ENCODE data around the gene MIAT.
A peak's percentile ranks its signal among the peaks of the same experiment; 100 is the strongest.

MIAT gene

DNA sequence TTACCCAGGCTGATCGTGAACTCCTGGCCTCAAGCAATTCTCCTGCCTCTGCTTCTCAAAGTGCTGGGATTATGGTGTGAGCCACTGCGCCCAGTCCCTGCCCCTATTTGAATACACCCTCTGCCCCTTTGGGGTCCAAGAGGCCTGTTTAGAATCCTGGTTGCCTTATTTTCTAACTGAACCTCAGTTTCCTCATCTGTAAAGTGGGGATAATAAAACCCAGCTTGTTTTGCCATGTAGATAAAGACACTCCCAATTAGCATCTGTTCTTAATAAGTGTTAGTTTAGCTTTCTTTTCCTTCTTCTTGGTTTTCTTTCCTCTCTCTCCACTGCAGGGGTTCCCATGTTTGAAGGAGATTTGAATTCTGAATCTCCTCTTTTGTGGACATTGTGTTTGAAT, 4.8 kb downstream of the MIAT start:
- ChIA-PET POLR2A (interaction anchor here (0.7 to 2.3 kb wide), 2 partner anchors 10 kb away, joined by 3 to 12 read pairs; no protein-coding TSS in a partner anchor), CTCF (no interaction called here)
- TF ChIP-seq CTBP1 (IDR thresholded peaks at IDR 0.05; ENCODE audit: borderline replicate concordance) (no peak), SUZ12 (IDR thresholded peaks at IDR 0.05) (no peak), FOXA1 (IDR thresholded peaks at IDR 0.05) (no peak), ELF4 (IDR thresholded peaks at IDR 0.05) (no peak), FOXK2 (IDR thresholded peaks at IDR 0.05) (no peak), BHLHE40 (IDR thresholded peaks at IDR 0.05; ENCODE audit: borderline replicate concordance) (no peak), L3MBTL2 (conservative IDR thresholded peaks at IDR 0.05) (no peak), TARDBP (IDR thresholded peaks at IDR 0.05) (no peak), ZNF384 (IDR thresholded peaks at IDR 0.05) (no peak), NFRKB (IDR thresholded peaks at IDR 0.05) (no peak), LEF1 (IDR thresholded peaks at IDR 0.05; ENCODE audit: borderline replicate concordance) (no peak)
- TF ChIP-seq, protein P1, sequence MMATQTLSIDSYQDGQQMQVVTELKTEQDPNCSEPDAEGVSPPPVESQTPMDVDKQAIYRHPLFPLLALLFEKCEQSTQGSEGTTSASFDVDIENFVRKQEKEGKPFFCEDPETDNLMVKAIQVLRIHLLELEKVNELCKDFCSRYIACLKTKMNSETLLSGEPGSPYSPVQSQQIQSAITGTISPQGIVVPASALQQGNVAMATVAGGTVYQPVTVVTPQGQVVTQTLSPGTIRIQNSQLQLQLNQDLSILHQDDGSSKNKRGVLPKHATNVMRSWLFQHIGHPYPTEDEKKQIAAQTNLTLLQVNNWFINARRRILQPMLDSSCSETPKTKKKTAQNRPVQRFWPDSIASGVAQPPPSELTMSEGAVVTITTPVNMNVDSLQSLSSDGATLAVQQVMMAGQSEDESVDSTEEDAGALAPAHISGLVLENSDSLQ (IDR thresholded peaks at IDR 0.05) = no peak

DNA sequence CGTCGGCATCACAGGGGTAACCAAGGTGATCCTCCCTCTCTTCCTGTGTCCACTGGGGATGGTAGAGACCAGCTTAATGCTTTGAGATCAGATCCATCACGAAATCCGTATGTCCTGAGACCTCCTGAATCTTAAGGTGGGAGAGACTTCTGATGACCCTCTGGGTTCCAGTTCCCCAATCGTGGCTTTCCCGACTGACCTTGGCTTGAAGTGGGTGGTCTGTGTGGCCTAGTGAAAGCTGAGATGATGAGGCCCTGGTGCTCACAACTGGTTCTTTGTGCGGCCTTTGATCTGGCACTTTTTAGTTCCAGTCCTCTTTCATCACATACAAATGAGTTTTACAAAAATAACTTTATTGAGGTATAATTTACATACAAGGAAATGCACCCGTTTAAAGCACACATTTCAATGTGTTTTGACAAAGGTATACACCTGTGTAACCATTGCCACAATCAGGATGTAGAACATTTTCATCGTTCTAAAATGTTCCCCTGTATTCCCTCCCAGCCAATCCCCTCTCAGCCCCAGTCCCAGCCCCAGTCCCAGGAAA, 6.1 kb downstream of the MIAT start:
- no peak for DNase-seq (ENCODE audit: extremely low spot score)
- CTCF ChIA-PET = interaction anchor here (0.6 kb wide), 1 partner anchor 11 kb away, joined by 4 read pairs; no protein-coding TSS in a partner anchor
- no peak for TF ChIP-seq FOXK2 (IDR thresholded peaks at IDR 0.05)
- TF ChIP-seq TARDBP (IDR thresholded peaks at IDR 0.05) = no peak
- TF ChIP-seq ARNT (IDR thresholded peaks at IDR 0.05) = no peak
- no peak for TF ChIP-seq ELF4 (IDR thresholded peaks at IDR 0.05)
- TF ChIP-seq LEF1 (IDR thresholded peaks at IDR 0.05; ENCODE audit: borderline replicate concordance) = no peak
- no peak for TF ChIP-seq ZNF384 (IDR thresholded peaks at IDR 0.05)
- no peak for TF ChIP-seq CTBP1 (IDR thresholded peaks at IDR 0.05; ENCODE audit: borderline replicate concordance)
- TF ChIP-seq, protein P1 (IDR thresholded peaks at IDR 0.05) = no peak
- TF ChIP-seq SP1 (IDR thresholded peaks at IDR 0.05) = no peak
- TF ChIP-seq L3MBTL2 (conservative IDR thresholded peaks at IDR 0.05) = no peak
- no peak for TF ChIP-seq NFRKB (IDR thresholded peaks at IDR 0.05)
- TF ChIP-seq FOXM1 (IDR thresholded peaks at IDR 0.05; ENCODE audit: borderline replicate concordance) = no peak
- TF ChIP-seq FOXA1 (IDR thresholded peaks at IDR 0.05) = no peak
- no peak for TF ChIP-seq BHLHE40 (IDR thresholded peaks at IDR 0.05; ENCODE audit: borderline replicate concordance)
- no peak for TF ChIP-seq HDGF (IDR thresholded peaks at IDR 0.05; ENCODE audit: borderline replicate concordance)
- no peak for TF ChIP-seq SUZ12 (IDR thresholded peaks at IDR 0.05)
- POLR2A ChIA-PET = no interaction called here

More for the DNA sequence above, 4.8 kb downstream of the MIAT start:
- no peak for DNase-seq (ENCODE audit: extremely low spot score)

DNA sequence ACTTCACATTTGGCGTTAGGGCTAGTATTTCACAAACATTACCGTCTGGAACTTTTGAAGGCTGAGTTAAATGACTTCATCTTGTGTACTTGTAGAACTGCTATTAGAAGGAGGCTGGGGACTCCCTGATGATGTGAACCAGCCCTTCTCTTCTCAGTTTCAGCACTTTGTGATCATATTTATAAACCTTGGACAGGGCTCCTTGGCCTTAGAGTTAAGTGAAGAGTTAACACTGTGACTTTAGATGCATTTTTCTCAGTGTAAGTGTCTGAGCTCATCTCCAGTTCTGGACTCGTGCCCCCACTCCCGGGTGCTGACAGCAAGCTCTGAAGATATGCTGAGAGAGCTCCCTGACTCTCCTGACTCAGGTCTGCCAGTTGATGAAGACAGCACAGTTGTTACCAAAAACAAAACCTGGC, 8.4 kb downstream of the MIAT start:
- CTCF ChIA-PET = interaction anchor here (1.0 to 1.6 kb wide), 5 partner anchors 8 to 301 kb away, joined by 3 to 5 read pairs (median 3); partner anchors contain the start of genes HPS4 and SRRD
- DNase-seq (ENCODE audit: extremely low spot score) = no peak
- TF ChIP-seq, protein P1 (IDR thresholded peaks at IDR 0.05) = no peak
- TF ChIP-seq FOXA1 (IDR thresholded peaks at IDR 0.05) (no peak), FOXK2 (IDR thresholded peaks at IDR 0.05) (no peak), ELF4 (IDR thresholded peaks at IDR 0.05) (no peak), LEF1 (IDR thresholded peaks at IDR 0.05; ENCODE audit: borderline replicate concordance) (no peak), NFRKB (IDR thresholded peaks at IDR 0.05) (no peak), FOXM1 (IDR thresholded peaks at IDR 0.05; ENCODE audit: borderline replicate concordance) (no peak), CTBP1 (IDR thresholded peaks at IDR 0.05; ENCODE audit: borderline replicate concordance) (no peak), HDGF (IDR thresholded peaks at IDR 0.05; ENCODE audit: borderline replicate concordance) (no peak), L3MBTL2 (conservative IDR thresholded peaks at IDR 0.05) (no peak), ARNT (IDR thresholded peaks at IDR 0.05) (no peak), TARDBP (IDR thresholded peaks at IDR 0.05) (no peak), ZNF384 (IDR thresholded peaks at IDR 0.05) (no peak), SP1 (IDR thresholded peaks at IDR 0.05) (no peak), SUZ12 (IDR thresholded peaks at IDR 0.05) (no peak), BHLHE40 (IDR thresholded peaks at IDR 0.05; ENCODE audit: borderline replicate concordance) (no peak)
- POLR2A ChIA-PET = interaction anchor here (1.3 to 1.9 kb wide), 2 partner anchors 182 to 301 kb away, joined by 3 to 5 read pairs; partner anchors contain the start of genes HPS4 and SRRD

DNA sequence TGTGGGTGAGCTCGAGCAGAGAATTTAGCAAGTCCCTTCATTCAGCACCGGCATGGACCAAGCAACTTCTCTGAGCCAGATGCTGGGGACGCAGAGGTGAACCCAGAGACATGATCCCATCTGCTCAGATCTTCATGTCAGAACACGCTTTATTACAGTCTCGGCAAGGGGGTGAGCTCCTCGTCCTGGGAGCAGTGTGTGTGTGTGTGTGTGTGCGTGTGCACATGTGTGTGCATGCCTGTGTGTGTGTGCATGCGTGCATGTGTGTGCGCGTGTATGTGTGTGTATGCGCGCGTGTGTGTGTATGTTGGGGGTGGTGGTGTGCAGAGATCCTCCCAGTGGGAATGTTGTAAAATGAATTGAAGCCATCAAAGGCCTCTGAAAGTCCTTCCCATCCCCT, 9.8 kb downstream of the MIAT start:
- TF ChIP-seq SUZ12 (IDR thresholded peaks at IDR 0.05) = no peak
- TF ChIP-seq FOXA1 (IDR thresholded peaks at IDR 0.05) = no peak
- TF ChIP-seq L3MBTL2 (conservative IDR thresholded peaks at IDR 0.05) = no peak
- TF ChIP-seq FOXK2 (IDR thresholded peaks at IDR 0.05) = no peak
- no peak for TF ChIP-seq HDGF (IDR thresholded peaks at IDR 0.05; ENCODE audit: borderline replicate concordance)
- TF ChIP-seq NFRKB (IDR thresholded peaks at IDR 0.05) = no peak
- no peak for DNase-seq (ENCODE audit: extremely low spot score)
- CTCF ChIA-PET = interaction anchor here (0.6 kb wide), 1 partner anchor 12 kb away, joined by 3 read pairs; no protein-coding TSS in a partner anchor
- POLR2A ChIA-PET = no interaction called here

DNA sequence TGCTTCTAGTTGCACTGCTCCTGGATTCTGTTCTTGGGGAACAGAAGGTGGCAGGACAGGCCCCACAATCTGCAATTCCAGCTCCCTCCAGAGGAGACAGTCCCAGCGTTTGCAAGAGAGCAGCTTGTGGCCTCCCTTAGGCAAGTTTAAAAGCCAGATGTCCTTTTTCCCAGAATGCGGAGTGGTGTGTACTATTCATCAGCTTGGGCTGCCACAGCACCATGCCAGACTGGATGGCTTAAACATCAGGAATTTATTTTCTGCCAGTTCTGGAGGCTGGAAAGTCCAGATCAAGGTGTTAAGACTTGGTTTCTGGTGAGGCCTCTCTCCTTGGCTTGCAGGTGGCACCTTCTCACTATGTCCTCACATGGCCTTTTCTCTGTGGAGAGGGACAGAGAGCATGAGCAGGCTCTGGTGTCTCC, 11.7 kb downstream of the MIAT start:
- ChIA-PET POLR2A (no interaction called here), CTCF (interaction anchor here (0.7 kb wide), 1 partner anchor 238 kb away, joined by 3 read pairs; no protein-coding TSS in a partner anchor)
- peak; percentile 35 for DNase-seq (ENCODE audit: extremely low spot score)
- TF ChIP-seq SP1 (IDR thresholded peaks at IDR 0.05) (no peak), NFRKB (IDR thresholded peaks at IDR 0.05) (no peak)

DNA sequence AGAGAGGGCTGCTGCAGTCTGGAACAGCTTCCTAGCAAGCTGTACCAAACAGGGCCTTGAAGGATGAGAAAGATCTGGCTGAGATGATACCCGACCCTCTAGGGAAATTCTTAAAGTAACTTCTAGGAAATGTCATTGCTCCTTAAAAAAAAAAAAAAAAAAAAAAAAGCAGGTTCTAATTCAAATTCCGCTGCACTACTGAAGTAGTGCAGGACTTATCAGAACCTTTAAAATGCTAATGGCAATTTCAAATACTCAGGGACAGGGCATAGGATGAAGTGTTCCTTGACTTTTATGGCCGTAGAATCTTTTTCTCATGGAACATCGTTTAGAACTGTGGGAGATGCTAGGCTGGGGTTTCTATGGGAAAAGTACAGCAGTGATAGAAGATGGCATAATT, 13.1 kb downstream of the MIAT start:
- CTCF ChIA-PET = no interaction called here
- POLR2A ChIA-PET = no interaction called here
- TF ChIP-seq FOXA1 (IDR thresholded peaks at IDR 0.05) = no peak
- TF ChIP-seq, protein P1 (IDR thresholded peaks at IDR 0.05) = no peak
- no peak for DNase-seq (ENCODE audit: extremely low spot score)

Data from HEK293T (cell line).